GM18502 (cell line): ENCODE results near the gene PGLYRP4.

Source experiments
- ATAC-seq: cut with Tn5 transposase; IDR thresholded peaks from one replicate; pipeline ENCODE4 v1.9.1; 2021; ENCODE audit warnings: mild to moderate bottlenecking; ENCODE audit not compliant: unreplicated experiment, poor library complexity

Gene PGLYRP4, protein sequence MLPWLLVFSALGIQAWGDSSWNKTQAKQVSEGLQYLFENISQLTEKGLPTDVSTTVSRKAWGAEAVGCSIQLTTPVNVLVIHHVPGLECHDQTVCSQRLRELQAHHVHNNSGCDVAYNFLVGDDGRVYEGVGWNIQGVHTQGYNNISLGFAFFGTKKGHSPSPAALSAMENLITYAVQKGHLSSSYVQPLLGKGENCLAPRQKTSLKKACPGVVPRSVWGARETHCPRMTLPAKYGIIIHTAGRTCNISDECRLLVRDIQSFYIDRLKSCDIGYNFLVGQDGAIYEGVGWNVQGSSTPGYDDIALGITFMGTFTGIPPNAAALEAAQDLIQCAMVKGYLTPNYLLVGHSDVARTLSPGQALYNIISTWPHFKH

GRCh38 chr1:153348511-153349362 lies at the start of gene PGLYRP4:
PGLYRP4 (minus strand) TSS chr1:153348841; CDS start chr1:153347932, 909 bp downstream.
- no peak for ATAC-seq

DNA sequence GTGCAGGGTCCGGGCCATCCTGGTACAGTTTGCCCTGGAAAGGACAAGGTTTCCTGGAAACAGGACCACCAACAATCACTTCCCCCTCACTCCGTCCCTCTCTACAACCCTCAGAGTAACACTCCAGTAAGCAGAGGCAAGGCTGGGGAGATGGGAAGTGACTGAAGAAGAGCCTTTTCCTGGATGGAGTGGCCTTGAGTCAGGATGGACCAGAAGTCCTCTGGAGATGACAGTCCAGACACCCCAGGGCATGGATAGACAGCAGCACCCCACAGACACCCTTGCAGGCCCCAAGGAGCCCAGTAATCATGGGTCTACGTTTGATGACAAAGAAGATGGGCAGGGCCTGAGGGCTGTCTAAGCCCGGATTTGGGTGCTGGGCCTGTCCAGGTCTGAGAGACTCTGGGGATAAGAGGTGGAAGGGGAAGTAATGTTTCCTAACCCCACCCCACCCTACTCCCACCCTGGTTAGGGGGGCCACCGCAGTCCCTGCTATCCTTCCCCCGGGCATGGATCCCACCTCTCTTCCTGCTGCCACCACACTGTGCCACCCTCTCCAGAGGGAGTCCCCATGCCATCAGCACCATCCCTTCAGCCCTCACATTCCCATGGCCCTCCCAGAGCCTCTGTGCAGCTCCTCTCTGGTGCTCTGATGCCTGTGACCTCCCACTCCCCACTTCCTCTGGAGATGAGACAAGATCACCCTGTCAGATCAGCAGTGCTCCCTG lies 49.4 kb upstream of the PGLYRP4 start:
- no peak for ATAC-seq

DNA sequence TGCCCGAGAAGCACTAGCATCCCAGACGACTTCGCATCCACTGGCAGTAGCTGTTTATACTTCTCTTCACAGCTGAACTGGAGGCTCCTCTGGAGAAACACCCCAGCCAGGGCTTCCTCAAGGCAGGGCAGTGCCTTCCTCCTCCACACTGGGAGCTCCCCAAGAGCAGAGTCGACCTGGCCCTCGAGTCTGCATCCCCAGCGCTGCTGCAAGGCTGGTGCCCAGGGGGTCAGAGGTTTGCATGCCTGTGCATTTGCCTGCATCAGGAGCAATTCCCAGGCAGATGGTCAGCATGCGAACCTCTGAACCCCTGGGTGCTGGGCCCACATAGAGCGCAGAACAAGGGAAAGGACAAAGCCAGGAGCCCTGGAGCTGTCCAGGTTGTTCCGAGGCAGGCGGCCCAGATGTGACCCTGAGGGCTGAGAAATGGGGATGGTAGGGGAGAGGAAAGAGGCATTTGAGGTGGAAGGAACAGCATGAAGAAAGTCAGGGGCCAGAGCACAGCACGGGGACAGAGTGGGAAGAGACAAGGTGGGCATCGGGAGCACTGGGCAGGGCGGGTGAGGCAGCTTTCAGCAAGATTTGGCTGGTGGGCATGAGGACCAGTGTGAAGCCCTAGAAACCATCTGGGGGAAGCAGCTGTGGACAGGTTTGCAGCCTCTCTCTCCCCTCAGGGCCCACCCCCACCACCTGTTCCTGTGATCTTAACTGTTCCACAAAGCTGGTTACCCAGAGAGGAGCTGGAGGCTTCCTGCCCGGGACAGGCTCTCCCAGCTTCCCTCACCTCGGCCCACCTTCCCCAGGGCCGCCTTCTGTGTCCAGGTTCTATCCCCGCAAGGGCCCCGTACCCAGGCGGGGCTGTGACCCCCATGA lies 48.6 kb upstream of the PGLYRP4 start:
- ATAC-seq, result no peak

DNA sequence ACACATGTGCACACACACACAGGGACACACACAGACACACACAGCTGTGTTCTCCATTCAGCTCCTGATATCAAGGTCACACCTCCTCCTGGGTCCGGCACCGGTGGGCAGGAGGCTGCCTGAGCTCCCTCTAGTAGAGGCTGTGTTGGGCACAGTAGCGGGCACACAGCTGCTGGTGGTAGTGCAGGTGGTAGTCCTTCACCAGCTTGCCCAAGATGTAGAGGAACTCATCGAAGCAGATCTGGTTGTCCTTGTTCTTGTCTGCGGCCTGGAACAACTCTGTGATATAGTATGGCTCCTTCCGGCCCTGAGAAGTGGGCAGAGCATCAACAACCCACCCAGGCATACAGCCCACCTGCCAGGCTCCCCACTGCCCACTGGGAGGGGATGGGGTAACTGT lies 47.8 kb upstream of the PGLYRP4 start:
- no peak for ATAC-seq

- ATAC-seq, result no peak
These were observed 47.1 kb upstream of the PGLYRP4 start for GRCh38 chr1:153395776-153396175.

DNA sequence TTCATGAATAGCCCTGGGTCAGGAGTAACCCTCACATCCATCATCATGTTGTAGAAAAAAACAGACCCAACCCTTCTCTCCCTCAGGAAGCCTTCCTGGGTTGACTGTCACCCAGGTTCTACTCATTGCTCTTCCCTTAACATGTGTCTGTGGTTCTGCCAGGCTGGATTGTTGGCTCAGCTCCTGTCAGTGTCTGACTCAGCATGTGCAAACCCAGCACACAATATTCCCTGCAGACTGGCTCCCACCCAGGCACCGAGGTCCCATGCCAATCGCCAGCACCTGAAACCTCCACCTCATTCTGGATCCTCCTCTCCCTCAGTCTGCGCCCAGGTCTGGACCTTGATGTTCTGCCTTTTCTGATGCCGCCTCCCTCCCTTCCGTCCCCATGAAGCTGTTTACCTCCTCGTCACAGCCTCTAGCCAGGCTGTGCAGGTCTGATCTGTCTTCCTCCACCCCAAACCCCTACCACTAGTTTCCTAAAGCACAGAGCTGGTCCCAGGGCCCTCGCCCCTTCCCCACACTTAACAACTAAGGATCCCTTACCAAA lies 46.6 kb upstream of the PGLYRP4 start:
- no peak for ATAC-seq

GRCh38 chr1:153394391-153394790 lies 45.8 kb upstream of the PGLYRP4 start:
- ATAC-seq, result no peak

- no peak for ATAC-seq
These were observed 45.3 kb upstream of the PGLYRP4 start for GRCh38 chr1:153393926-153394325.

- no peak for ATAC-seq
These were observed 44.2 kb upstream of the PGLYRP4 start for GRCh38 chr1:153392822-153393221.

DNA sequence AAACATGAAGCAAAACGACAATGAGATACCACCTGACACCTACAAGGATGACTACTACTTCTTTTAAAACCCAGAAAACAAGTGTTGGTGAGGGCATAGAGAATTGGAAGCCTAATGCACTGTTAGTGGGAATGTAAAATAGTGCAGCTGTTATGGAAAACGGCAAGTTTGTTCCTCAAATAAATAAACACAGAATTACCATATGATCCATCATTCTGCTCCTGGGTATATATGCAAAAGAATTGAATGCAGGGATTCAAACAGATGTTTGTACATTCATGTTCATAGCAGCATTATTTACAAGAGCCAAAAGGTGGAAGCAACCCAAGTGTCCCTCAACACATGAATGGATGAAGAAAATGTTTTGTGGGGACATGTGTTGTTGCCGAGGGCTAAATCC lies 43.6 kb upstream of the PGLYRP4 start:
- no peak for ATAC-seq

GRCh38 chr1:153390938-153391710 lies 42.5 kb upstream of the PGLYRP4 start, which contains the start of gene S100A8:
S100A8 (minus strand) TSS chr1:153391073; CDS start chr1:153390535, 538 bp downstream.
- no peak for ATAC-seq

DNA sequence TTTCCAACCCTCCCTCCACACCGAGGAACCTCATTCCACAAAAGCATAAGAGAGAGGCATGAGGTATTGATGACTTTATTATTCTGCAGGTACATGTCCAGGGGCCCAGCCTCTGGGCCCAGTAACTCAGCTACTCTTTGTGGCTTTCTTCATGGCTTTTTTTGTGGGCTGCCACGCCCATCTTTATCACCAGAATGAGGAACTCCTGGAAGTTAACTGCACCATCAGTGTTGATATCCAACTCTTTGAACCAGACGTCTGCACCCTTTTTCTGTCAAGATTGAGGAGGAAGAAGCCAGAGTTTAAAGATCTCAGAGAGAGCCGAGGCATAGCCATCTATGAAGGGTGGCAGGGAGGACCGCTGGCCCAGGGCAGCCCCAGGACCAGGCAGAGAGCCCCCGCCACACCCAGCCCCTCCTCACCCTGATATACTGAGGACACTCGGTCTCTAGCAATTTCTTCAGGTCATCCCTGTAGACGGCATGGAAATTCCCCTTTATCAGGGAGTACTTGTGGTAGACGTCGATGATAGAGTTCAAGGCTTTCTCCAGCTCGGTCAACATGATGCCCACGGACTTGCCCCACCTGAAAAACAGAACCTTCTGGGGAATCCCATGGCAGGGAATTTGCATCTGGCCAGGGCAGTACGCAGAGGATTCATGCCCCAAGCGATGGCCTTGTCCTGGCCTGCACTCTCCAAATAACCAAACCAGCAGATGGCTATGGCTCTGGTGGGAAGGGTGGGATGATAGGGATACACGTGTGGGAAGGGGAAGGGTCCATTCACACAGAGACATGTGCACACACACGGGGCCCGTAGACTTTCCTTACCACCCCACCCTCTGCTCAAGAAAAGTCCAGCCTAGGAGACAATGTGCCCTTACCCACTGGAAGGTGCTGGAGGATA lies 41.6 kb upstream of the PGLYRP4 start:
- no peak for ATAC-seq

DNA sequence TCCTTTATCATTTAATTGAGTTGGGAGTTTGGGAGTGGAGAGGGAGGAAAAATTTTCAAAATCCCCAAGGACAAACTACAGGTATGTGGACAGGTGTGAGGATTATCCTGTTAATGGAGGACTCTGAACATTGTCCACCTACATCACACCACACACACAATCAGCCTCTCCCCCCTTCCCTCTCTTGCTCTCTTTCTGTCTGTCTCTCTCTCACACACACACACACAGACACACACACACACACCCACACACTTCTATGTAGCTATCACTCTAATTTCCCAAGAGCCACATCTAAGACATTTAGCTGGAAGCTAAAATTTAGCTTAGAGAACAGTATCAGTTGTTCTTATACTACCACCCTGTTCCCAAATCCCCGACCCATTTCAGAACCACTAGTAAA lies 40.8 kb upstream of the PGLYRP4 start:
- no peak for ATAC-seq

DNA sequence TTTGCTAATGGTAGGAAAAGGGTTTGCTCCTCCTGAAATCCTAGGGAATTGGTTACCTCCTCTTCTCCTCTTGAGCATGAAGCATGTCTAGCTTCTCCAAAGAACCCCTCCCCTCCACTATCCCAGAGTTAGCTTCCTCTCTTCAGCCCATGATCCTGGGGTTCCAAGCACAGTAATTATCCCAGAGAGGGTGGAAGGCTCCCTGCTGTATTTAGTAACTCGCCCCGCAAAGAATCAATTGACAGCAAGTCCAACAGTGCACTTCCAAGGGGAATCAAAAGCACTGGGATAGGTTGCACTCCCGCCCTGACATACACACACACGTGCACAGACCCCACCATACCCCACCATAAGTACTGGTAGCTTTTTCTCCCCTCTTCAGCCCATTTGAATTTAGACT lies 39.1 kb upstream of the PGLYRP4 start:
- no peak for ATAC-seq

- no peak for ATAC-seq
These were observed 38.4 kb upstream of the PGLYRP4 start for GRCh38 chr1:153387001-153387400.

- no peak for ATAC-seq
These were observed 37.9 kb upstream of the PGLYRP4 start for GRCh38 chr1:153386500-153386901.

- no peak for ATAC-seq
These were observed 36.4 kb upstream of the PGLYRP4 start for GRCh38 chr1:153384958-153385580.
